Left forelimb (tissue), 1 donor: Measurements from ENCODE around the gene CANT1.
"Not testable (repeated sequence)": the region's sequence is repeated elsewhere in the genome, so short reads cannot be mapped to it uniquely, and the experiment has no call there.

Experiments used
- DNase-seq: peaks from one replicate; pipeline ENCODE4 v3.0.0-alpha.2; 2018; ENCODE audit warnings: low spot score

CANT1 gene

GRCh38 chr17:79027274-79027924 is 17.8 kb upstream of the CANT1 start:
- no peak for DNase-seq

- peak; percentile 34 for DNase-seq
These were observed 17.1 kb upstream of the CANT1 start for GRCh38 chr17:79026376-79027273.

- peak; percentile 28 for DNase-seq
These were observed 15.6 kb upstream of the CANT1 start for GRCh38 chr17:79024901-79025737.

- DNase-seq = peak; percentile 83
These were observed 14.6 kb upstream of the CANT1 start, which contains the start of gene C1QTNF1 for GRCh38 chr17:79023886-79024771. Gene C1QTNF1 (plus strand): TSS chr17:79024169. CDS start chr17:79043969, 19,800 bp downstream.

- peak; percentile 37 for DNase-seq
These were observed 13.7 kb upstream of the CANT1 start for GRCh38 chr17:79023180-79023705.

- no peak for DNase-seq
These were observed 13.0 kb upstream of the CANT1 start for GRCh38 chr17:79022507-79022991.

- not testable (repeated sequence) for DNase-seq
These were observed 12.4 kb upstream of the CANT1 start for GRCh38 chr17:79021929-79022328.

- no peak for DNase-seq
These were observed 11.2 kb upstream of the CANT1 start for GRCh38 chr17:79020631-79021301.

GRCh38 chr17:79019632-79020584 is 10.3 kb upstream of the CANT1 start:
- no peak for DNase-seq

GRCh38 chr17:79019261-79019631 is 9.7 kb upstream of the CANT1 start:
- DNase-seq = no peak

GRCh38 chr17:79018370-79018695 is 8.8 kb upstream of the CANT1 start:
- no peak for DNase-seq

GRCh38 chr17:79017546-79018369 is 8.2 kb upstream of the CANT1 start:
- peak; percentile 31 for DNase-seq

GRCh38 chr17:79014158-79014758 is 4.7 kb upstream of the CANT1 start:
- no peak for DNase-seq

GRCh38 chr17:79012563-79013134 is 3.1 kb upstream of the CANT1 start:
- DNase-seq = no peak

GRCh38 chr17:79011451-79012147 is 2.0 kb upstream of the CANT1 start:
- no peak for DNase-seq

GRCh38 chr17:79010304-79010646 is 711 bp upstream of the CANT1 start:
- DNase-seq = no peak
